HG03095 (cell line): ENCODE results near the gene ZFYVE28.
"Not testable (repeated sequence)": the region's sequence is repeated elsewhere in the genome, so short reads cannot be mapped to it uniquely, and the experiment has no call there.

Experiments
- ATAC-seq: cut with Tn5 transposase; IDR thresholded peaks from one replicate; pipeline ENCODE4 v1.9.1; 2021; ENCODE audit warnings: moderate library complexity; ENCODE audit not compliant: unreplicated experiment

ZFYVE28 gene

DNA sequence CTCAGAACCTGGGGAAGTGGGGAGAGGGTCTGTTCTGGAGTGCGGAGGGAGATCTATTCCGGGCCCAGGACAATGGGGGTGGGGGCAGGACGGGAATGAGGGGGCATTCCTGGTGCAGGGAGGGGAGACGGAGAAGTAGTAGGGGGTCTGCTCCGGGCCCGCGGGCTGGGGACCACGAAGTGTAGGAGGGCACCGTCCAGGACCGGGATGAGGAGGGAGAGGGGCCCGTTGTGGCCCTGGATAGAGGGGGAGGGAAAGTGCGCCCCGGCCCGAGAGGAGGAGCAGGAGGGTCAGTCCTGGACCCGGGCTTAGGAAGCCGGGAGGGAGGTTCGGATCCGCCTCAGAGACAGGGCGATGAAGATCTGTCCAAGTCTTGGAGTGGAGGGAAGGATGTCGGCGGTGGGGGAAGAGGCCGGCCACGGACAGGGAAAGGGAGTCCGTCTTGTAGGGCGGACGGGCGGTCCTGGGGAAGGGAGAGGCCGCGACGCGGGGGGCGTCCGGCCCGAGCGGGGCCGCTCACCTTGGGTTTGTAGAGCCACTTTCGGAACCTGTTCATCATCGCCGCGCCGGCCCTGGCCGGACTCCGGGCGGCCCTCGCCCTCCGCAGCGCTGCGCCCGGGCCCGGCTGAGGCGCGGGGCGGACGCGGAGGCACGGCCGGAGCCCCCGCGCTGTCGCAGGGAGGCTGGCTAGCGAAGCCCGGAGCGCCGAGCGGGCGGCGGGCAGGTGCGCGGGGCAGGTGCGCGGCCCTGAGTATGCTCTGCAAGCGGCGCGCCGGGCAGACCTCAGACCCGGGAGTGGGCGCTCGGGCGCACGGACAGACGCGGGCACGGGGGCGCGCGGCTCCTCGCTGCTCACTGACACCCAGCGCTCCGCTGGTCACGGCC, at the start of gene ZFYVE28:
Gene ZFYVE28, minus strand, starts transcription at position 881 of the 885 bp plus-strand sequence. Its CDS starts 322 bp downstream, at position 559.
- ATAC-seq, result no peak

DNA sequence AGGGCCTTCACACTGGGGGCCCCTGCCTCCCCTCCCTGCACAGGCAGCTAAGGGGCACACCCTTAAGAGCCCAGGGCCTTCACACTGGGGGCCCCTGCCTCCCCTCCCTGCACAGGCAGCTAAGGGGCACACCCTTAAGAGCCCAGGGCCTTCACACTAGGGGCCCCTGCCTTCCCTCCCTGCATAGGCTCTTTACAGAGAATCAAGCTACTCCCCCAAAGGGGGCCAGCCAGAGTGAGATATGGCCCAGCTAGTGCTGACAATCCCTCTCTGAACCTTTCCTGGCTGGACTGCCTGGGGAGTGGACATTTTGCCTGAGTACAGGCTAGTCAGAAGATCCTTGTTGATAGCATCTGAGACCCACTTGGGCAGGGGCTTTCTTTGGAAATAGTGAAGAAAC, 47.1 kb upstream of the ZFYVE28 start:
- ATAC-seq, result not testable (repeated sequence)

DNA sequence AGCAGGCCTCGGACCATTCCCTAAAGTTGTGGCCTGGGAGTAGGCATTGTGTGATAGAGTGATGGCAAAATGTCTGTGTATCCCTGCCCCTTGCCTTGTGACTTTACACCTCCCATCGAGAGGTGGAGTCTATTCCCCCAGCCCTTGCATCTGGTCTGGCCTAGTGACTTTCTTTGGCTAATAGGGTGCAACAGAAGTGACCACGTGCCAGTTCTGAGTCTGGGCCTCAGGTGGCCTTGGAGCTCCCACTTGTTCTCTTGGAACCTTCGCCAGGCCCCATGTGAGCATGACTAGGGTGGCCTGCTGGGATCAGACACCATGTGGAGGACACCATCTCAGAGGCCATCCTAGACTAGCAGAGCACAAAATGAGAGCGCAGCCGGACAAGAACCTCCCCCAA, 46.6 kb upstream of the ZFYVE28 start:
- ATAC-seq, result no peak

DNA sequence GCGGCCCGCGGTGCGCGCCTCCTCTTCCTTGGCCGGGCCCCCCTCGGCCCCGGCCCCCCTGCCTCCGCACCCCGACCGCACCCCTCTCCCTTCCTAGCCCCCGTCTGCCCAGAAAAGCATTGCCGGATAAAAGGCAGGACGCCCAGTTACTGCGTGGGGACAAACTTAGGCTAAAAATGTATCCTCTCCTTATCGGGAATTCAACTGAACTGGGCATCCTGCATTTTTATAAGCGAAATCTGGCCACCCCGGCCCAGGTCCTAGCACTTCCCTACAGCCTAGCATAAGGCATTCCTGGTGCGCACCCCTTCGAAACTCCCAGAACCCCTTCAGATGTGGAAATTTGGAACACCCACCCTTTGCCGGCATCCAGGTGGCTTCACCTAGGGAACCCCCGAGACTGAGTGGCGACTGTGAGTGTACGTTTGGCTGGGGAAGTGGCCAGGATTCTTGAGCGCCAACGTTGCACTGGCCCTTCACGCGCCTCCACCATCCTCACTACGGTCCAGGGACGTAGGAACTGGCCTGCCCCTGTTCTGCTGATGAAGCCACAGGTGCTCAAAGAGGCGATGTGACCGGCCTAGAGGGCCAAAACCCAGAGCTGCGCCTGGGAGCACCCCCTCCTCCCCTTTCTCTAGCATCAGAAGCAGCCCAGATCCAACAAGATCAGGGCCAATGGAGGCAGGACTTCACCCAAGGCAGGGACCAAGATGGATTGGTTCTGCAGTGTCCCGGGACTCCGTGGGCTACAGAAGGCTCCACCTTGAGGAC, 44.7 kb upstream of the ZFYVE28 start:
- ATAC-seq, result no peak

DNA sequence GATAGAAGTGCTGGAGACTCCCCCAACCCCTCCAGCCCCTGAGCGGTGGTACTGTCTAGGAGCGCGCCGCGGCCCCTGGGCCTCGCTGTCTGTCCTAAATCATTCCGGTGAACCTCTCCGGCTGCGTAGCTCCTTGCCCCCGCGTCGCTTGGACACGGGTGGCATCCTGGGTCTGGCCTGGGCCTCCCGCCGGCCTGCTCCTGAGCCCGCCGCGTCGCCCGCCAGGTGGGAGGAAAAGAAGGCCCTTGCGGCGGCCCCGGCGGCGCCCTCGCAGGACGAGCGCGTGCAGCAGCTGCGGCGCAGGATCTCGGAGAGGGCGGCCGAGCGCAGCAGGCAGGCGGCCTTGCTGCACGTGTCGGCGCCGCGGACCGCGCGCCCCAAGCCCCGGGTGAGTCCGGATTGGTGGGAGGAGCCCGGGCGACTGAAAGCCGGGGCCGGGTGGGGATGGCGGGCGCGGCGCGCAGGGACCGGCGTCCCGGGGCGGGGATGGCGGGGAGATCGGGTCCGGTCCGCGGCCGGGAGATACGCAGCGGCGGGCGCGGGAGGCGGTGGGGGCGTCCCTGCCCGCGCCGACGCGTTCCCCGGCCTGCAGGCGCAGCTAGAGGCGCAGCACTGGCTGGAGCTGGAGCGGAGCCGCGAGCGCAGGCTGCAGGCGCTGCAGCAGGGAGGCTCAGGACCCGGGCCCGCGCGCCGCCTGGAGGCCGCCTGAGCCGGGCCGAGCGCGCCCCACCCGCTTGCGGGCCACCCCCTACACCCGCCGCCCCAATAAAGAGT, 44.0 kb upstream of the ZFYVE28 start:
- peak; percentile 84 for ATAC-seq

DNA sequence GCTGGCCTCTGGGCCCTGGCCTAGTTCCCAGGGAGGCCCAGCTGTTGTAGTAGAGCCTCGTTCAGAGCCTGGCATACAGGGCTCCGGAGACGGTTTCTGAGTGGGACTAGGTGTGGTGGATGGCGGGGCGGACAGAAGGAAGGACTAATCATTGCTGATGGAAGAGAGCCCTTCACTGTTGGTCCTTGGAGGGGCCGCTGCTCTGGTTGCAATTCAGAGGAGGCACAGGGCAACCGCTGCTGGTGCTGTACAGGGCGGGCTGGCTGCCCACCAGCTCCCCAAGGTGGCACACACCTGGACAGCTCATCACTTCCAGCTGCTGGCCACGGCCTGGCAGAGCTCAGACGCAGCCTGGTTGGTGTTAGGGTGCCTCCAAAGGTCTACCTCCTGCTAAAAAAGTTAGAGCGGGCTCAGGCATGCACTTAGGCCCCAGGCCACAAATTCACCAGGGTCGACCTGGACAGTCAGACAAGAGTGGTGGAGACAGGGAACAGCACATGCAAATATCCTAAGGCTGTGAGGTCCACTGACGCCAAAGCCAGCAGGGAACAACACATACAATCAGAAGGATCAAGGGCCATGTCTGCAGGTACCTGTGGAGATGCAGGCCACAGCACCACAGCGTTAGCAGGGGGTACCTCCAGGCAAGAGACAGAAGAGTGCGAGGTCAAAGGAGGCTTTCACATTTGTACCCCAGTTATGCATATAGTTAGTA, 43.0 kb upstream of the ZFYVE28 start:
- ATAC-seq, result no peak

DNA sequence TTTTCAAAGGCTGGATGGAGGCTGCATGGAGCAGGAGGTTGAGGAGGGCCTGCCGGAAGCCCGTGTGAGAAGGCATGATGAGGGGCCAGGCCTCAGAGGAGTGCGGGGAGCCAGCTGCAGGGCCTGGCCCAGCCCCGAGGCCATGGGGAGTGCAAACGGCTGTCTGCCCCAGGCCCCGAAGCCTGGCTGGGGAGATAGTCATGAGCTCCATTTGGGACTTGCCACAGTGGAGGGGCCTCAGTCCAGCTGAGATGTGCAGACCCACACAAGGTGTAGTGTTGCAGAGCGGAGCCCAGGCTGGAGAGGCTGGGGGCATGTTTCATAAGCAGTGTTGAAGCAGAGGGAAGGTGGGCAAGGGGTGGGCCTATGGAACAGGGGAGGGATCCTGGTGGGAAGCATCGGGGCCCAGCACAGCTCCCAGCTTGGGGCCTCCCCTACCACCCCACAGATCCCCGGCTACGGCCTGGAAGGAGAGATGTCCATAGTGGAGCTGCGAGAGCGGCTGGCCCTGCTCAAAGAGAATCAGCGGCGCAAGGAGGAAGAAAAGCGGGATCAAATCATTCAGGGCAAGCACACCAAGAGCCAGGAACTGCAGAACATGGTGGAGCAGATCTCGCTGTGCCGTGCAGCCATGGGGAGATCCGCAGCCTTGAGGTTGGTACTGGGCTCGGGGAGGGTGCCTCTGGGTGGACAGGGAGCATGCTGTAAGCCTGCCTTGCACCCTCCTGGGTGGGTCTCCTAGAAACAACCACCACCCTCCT, 41.3 kb upstream of the ZFYVE28 start:
- ATAC-seq, result no peak

DNA sequence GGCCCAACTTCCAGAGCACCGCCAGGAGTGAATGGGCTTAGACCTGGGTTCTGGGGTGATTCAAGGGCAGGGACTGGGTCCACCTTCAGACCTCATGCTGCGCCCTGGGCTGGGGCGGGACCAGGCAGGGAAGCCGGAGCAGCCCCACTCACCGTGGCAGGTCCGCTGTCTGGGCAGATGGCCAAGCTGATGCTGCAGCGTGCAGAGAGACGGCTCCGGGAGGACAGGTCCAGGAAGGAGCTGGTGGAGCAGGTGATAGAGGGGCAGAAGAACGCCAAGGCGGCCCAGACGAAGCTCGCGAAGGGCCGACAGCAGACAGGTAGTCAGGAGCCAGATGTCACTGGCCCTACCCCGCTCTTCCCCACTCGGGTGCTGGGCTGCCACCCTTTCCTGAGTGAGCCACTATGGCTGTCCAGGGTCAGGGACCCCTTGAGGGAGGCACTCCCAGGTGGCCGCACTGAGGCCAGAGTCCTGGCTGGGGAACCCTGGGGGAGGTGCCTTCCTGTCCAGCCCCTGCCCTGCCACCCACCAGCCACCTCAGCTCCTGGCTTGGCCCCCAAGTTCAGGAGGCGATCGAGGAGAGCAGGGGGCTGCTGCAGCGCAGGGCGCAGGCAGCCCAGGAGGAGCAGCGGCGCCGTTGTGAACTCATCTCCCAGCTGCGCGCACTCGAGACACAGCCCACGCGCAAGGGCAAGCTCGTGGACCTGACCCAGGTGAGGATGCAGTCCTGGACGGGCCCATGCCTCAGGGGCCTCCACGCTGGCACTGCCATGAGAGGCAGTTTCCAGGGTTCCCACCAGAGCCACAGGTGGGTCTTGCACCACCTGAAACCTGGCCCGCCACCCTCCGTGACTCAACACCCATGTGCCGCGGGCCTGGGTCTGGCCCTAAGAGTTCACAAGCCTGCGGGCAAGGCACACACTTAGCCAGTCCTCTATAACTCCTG, 40.4 kb upstream of the ZFYVE28 start:
- ATAC-seq, result no peak

DNA sequence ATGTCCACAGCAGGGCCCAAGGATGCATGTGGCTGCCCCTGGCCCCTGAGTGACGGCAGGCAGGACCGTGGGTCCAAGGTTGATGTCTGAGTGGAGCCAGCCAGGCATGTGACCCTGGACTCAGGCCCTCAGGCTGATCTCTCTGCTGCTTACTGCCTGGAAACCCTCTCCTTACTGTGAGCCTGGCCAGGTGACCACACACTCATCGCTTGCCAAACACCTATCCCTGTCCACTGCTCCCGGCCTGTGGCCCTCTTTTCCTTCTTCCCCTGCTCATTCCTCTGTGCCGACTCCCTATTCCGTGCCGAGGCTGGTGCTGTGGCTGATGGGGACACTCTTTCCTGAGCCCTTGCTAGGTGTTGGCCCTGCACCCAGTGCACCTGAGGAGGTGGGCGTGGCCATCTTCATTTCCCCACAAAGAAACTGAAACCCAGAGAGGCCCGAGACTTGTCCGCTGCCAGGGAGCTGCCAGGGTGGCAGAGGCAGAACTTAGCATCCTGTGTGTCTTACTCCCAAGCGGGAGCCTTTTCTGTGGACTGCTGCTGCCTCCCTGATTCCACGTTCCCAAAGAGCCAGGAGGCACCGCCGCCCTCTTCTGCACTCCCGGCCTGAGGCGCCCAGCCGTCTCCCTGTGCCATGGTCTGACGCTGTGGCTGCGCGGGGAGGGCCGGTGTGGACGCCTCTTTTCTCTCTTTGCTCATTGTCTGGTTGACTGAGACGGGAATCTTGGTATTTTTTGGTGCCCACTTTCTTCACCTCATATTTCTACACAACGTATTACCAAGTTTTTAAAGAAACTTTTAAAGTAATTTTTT, 39.2 kb upstream of the ZFYVE28 start:
- no peak for ATAC-seq

DNA sequence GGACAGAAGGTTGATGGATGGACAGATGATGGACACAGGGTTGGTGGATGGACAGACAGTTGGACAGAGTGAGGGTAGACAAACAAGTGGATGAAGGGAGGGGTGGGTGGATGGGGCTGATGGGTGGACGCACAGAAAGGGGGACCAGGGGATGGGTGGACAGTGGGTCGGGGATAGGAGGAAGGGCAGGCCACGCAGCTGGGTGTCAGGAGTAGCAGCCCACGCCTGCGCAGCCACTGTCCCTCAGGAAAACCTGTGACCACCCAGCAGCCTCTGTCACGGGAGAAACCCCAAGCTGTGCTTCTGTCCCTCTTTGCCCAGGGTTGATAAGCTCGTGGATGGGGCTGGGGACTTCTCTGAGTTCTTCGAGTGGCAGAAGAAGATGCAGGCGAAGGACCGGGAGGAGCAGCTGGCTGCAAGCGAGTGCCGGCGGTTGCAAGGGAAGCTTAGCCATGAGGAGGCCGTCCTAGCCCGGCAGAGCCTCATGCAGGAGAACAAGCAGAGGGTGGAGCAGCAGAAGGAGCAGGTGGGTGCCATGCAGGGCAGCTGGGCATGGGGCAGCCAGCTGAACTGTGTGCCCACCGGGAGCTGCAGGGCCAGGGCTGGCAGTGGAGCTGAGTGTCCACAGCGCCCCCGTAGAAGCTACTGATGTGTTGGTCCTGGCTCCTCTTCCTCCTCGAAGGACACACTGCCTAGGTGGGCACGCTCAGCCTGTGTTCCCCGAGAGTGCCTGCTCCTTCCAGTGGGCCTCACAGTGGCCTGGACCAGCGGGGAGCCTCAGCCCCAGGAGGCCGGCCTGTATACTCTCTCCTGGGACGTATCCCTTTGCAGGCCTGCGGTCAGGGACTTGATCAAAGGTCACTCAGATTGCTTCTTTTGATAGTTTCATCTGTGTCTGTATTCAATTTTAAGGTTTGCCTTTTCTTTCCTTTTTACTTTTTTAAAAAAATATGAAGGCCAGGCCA, 33.7 kb upstream of the ZFYVE28 start:
- no peak for ATAC-seq

DNA sequence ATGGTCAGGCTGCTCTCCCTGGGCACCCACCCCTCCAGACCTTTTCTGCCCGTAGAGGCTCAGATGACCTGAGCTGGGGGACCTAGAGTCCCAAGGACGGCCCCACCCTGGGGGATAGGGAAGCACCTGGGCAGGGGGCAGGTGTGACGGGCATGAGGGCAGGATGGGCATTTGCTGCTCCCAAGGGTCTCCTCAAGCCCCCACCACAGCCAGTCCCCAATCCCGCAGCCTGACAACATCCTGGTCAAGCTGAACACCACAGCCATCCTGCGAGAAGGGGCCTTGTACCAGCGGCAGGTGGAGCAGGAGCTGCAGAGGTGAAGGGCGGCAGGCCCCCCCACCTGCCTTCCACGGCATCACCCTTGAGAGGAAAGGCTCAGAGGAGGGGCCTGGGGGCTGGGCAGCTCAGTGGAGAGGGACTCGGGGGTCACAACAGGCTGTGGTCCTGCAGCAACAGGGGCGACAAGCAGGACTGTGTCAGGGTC, 32.6 kb upstream of the ZFYVE28 start:
- no peak for ATAC-seq

DNA sequence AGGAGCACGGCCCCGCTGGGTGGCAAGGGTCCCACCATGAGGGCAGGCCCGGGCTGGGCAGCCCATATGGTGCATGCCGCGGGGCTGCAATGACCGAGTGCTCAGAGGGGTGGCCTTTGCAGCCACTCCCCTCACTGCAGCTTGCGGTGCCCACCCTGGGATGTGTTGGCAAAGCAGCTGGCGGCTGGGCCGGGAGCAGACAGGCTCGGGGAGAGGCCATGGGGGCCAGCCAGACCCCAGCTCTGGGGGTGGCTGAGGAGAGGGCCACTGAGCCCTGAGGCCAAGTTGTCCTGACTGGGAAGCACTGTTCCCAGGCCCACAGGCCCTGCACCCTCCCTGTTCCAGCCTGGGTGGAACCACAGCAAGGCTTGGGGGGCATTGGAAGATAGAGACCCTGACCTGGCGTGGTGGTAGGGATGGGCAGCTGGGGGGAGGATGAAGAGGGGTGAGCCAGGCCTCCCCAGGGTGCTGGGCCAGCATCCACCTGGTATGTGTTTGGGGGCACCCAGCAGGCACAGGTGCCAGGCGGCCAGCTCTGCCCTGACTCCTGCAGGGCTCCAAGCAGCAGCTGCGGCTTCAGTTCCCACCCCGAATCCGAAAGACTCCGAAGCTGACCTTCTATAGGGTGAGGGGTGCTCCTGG, 32.1 kb upstream of the ZFYVE28 start:
- no peak for ATAC-seq

DNA sequence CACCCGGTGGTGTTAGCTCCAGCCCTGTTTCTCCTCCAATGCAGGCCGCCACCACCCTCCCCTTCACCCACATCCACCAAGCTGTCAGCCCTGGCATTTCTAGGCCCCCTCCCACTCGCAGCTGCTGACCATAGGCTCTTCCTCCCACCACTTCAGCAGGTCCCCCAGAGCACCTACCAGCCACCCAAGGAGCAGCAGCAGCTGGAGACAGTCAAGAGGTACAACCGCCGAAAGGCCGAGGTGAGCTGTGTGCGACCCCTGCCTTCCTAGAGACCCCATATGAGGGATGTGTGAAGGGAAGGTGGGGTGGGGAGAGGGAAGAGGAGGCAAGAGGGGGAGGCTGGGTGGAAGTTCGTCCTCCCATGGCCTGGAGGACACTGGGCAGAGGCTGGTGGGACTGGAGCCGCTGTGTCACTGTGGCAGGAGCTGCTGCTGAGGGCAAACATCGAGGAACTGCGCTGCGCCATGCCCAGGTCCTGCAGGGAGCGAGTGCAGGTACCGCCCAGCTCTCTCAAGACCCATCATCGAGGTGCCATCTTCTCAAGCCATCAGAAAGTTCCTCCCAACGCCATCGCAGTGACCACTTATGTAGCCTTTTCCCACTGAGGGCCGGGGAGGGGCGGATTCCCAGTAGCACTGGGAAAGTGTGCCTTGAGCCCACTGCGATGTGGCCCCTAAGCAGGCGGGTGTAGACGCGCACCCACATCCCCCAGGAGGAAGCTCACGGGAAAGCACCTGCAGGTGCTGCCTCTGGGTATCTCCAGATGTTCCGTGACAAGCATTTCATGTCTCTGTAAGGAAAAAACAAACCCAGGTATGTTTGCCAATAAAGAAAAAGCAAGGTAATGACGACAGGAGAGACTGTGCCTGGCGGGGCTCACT, 31.3 kb upstream of the ZFYVE28 start:
- ATAC-seq, result no peak

DNA sequence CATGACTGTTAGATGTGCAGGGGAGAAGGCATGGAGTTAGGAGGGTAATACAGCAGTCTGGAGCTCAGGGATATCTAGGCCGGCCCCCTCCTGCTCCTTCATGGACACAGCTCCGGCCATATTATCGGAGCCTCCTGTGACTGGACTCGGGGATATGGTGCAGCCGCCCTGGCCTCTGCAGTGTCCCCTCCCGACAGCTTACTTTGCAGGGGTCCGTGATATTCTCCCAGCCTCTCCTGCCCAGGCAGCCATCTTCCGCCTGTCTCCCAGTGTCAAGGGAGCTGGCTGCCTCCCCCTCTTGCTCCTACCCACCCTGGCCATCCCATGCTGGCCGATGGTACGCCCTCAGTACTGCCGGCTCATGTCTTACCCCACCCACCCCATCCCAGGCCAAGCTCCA, 30.6 kb upstream of the ZFYVE28 start:
- ATAC-seq, result no peak

DNA sequence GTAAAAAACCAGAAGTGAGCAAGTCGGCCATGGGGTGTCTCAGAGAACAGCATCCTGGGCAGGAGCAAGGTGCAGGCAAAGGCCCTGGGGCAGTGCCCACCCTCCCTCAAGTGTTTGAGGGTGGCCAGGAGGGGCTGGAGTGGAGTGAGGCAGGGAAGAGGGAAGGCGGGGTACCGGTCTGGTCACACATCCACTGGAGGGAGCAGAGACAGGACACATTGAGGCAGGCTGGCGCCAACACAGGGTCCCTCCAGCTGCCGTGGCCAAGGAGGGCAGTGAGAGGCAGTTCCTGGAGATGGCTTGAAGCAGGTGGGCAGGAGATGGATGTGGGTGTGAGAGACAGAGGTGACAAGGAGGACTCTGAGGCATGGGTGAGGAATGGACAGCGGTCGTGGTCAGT, 30.1 kb upstream of the ZFYVE28 start:
- ATAC-seq, result no peak
